GM12891 (cell line): ENCODE results near the gene KRTAP5-8.
"Not testable (repeated sequence)": the region's sequence is repeated elsewhere in the genome, so short reads cannot be mapped to it uniquely, and the experiment has no call there.

Experiments
- PAX5 ChIP-seq: IDR thresholded peaks from 2 replicates; pipeline ENCODE4 v1.6.1; 2011; ENCODE audit warnings: low read length, moderate library complexity, mild to moderate bottlenecking; ENCODE audit not compliant: insufficient read depth, severe bottlenecking
- POLR2A ChIP-seq: IDR thresholded peaks from 2 replicates; pipeline ENCODE4 v1.6.1; 2011; ENCODE audit warnings: low read depth, low read length, control low read depth
- POLR2AphosphoS5 ChIP-seq: IDR thresholded peaks from 2 replicates; pipeline ENCODE4 v1.6.1; 2011; ENCODE audit warnings: low read depth, low read length, control low read depth
- POU2F2 ChIP-seq: IDR thresholded peaks from 2 replicates; pipeline ENCODE4 v1.6.1; 2011; ENCODE audit warnings: low read depth, mild to moderate bottlenecking, control low read depth, low read length, moderate library complexity
- SPI1 ChIP-seq: IDR thresholded peaks from 2 replicates; pipeline ENCODE4 v1.6.1; 2011; ENCODE audit warnings: low read depth, low read length, control low read depth
- TAF1 ChIP-seq: IDR thresholded peaks from 2 replicates; pipeline ENCODE4 v1.6.1; 2011; ENCODE audit warnings: low read depth, low read length, control low read depth

GRCh38 chr11:71540521-71541304 lies 2.9 kb downstream of the KRTAP5-8 start:
- not testable (repeated sequence) for TF ChIP-seq POLR2A, POLR2AphosphoS5, TAF1, SPI1, PAX5, POU2F2
